Fibroblast of skin of right biceps (primary cell): Measurements from ENCODE around the gene SRSF12.
A peak's percentile ranks its signal among the peaks of the same experiment; 100 is the strongest.
"Not testable (repeated sequence)": the region's sequence is repeated elsewhere in the genome, so short reads cannot be mapped to it uniquely, and the experiment has no call there.

ENCODE experiments used
- DNase-seq: peaks from one replicate; pipeline ENCODE4 v3.0.0-alpha.2; 2013

Gene SRSF12

GRCh38 chr6:89069536-89070163 is 48.2 kb downstream of the SRSF12 start:
- no peak for DNase-seq

GRCh38 chr6:89068695-89069094 is 49.2 kb downstream of the SRSF12 start:
- no peak for DNase-seq

- no peak for DNase-seq
These were observed 50.1 kb downstream of the SRSF12 start for GRCh38 chr6:89067796-89068195.

GRCh38 chr6:89066940-89067646 is 50.8 kb downstream of the SRSF12 start:
- DNase-seq = no peak

- DNase-seq = not testable (repeated sequence)
These were observed 51.8 kb downstream of the SRSF12 start for GRCh38 chr6:89066121-89066520.

- DNase-seq = not testable (repeated sequence)
These were observed 52.9 kb downstream of the SRSF12 start for GRCh38 chr6:89064931-89065330.

- no peak for DNase-seq
These were observed 54.0 kb downstream of the SRSF12 start for GRCh38 chr6:89063881-89064280.

GRCh38 chr6:89059227-89059626 is 58.6 kb downstream of the SRSF12 start:
- no peak for DNase-seq

GRCh38 chr6:89058627-89059026 is 59.2 kb downstream of the SRSF12 start:
- DNase-seq = no peak

GRCh38 chr6:89057759-89058158 is 60.1 kb downstream of the SRSF12 start:
- DNase-seq = no peak

- DNase-seq = no peak
These were observed 63.7 kb downstream of the SRSF12 start for GRCh38 chr6:89054208-89054607.

GRCh38 chr6:89051676-89052075 is 66.2 kb downstream of the SRSF12 start:
- DNase-seq = no peak

GRCh38 chr6:89050697-89051096 is 67.2 kb downstream of the SRSF12 start:
- DNase-seq = no peak

- peak; percentile 46 for DNase-seq
These were observed 67.7 kb downstream of the SRSF12 start for GRCh38 chr6:89050155-89050554.

GRCh38 chr6:89048985-89049384 is 68.9 kb downstream of the SRSF12 start:
- DNase-seq = peak; percentile 64

- DNase-seq = peak; percentile 29
These were observed 69.5 kb downstream of the SRSF12 start for GRCh38 chr6:89048288-89048923.

GRCh38 chr6:89047473-89047872 is 70.4 kb downstream of the SRSF12 start:
- DNase-seq = no peak
